Stimulated activated CD8-positive, alpha-beta memory T cell treated with anti-CD3 and anti-CD28 coated beads, Interleukin-7, amount 100 ng/mL, for 48 hours (primary cell): Measurements from ENCODE around the gene PSMC3.

Source experiments
- DNase-seq, 2 donors: peaks; one replicate each; pipeline ENCODE4 v3.0.0-alpha.2; 2020; ENCODE audit warnings: low read depth in 1 of 2; ENCODE audit errors: extremely low read depth in 1 of 2

The PSMC3 gene

DNA sequence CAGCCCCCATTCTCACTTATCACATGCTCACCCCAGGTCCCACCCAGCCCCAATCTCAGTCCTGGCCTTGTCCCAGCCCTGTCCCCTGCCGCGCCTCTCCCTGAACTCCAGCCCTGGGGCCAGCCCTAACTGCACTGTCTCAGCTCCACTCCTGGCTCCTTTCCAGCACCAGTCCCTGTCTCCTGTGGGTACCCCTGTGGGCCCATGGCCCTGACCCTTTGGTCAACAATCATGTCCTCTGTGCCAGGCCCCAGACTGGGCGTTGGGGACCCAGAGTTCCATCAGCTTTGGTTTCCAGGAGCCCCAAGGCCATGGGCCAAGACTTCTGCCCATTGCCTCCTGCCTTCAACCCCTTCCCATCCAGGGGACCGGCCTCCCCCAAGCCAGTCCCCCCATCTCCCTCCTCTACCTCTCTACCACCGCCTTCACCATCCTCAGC is 48.6 kb downstream of the PSMC3 start:
- DNase-seq: no peak

DNA sequence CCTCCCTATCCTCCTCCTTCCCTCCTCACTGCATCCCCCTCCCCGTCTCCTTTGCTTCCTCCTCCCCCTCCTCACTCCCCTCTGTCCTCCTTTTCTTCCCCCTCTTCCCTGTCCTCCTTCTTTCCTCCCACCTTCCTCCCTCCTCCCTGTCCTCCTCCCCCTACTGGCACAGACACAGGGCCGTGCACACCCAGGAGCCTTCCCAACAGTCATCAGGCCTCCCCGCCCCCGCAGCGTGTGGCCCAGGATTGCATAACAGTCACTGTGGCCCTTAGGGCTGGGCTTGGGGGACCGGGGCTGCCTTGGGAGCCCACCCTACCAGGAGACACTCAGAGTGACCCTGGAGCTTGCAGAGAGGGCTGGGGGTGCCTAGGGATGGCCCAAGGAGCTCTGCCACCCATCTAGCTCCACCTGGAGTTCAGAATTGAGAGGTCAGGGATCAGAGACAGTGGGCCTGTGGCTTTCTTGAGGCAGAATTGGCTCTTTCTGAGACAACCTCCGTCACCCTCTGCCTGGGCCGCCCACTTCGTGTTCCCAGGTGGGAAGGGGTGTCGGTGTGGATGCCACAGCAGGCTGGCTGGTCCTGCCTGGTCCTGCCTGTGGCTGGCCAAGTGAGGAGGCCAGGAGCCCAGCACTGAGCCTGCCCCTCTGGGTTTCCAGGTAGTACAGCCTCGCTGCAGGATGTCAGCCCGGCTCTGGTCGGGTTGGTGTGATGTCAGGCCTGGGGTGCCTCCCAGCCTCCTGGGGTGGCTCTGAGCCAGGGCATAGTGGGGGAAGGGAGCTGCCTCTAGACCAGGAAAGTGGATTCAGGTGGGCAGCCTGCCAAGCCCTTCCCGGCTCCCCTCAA is 49.5 kb downstream of the PSMC3 start:
- no peak for DNase-seq

DNA sequence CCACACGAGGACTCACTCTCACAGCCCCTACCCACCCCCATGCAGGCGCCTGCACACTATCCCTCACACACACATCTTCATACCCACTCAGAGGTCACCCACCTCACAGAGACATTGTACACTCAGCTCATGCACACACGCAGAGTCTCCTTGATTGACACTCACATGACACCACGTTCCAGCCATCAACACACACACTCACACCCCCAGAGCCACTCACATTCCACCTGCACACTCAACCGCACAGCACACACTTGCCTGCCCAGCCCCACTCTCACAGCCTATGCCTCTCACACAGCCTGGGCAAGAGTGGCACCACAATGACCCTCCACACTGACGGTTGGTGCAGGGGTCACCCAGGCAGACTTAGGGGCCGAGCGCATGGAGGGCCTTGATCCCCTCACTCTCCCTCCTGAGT is 50.1 kb downstream of the PSMC3 start:
- DNase-seq: no peak

- no peak for DNase-seq
These were observed 50.6 kb downstream of the PSMC3 start for GRCh38 chr11:47375546-47376085.

- DNase-seq: no peak
These were observed 51.2 kb downstream of the PSMC3 start for GRCh38 chr11:47375020-47375419.

DNA sequence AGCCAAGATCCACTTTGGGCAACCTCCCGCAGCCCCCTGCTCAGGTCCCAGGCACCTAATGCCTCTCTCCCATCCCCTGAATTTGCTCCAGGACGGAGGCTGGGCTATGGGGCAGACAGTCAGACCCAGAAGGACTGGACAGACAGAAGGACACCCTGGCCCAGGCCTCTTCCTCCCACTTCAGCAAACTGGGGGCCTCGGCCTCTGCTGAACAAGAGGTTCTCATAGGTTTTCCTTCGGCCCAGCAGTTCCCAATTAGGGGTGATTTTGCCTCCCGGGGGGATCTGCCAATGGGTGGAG is 51.6 kb downstream of the PSMC3 start:
- no peak for DNase-seq

DNA sequence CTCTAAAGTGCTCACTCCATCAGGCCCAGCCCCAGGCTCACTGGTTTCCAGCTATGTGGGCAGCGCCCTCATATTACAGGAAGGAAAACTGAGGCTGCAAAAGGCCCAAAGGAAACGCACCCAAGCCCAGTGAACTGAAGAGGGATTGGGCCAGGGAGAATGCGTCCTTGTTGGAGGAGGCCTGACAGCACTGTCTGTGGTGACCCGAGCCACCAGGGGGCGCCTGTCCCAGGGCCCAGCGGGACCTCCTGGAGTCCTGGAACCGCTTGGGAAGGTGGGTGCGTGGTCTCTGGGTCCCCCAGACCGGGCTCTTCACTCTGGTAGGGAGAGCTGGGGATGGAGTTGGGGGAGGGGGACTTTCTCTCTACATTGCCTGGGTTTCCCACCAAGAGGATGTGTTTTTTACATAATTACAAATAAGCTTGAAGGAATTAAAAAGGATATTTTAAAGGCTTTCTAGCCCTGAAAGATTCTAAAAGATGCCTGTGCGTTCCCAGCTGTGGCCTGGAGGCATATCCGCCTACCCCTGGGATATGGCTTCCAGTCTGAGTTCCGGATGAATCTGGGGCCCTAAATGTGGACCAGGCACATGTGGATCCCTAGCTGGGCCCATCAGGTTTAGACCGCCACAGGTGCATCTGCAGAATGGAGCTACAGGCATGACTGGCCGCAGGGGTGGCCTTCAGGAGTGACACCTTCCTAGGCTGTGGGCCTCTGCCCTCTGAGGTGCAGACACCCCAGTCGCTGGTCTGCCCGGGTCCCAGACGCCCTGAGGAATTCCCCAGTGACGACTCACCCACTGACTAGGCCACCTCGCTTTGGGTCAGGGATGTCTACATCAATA is 52.1 kb downstream of the PSMC3 start:
- peak; percentile 63 to 74 for DNase-seq

- DNase-seq: no peak
These were observed 53.8 kb downstream of the PSMC3 start for GRCh38 chr11:47372422-47372821.

DNA sequence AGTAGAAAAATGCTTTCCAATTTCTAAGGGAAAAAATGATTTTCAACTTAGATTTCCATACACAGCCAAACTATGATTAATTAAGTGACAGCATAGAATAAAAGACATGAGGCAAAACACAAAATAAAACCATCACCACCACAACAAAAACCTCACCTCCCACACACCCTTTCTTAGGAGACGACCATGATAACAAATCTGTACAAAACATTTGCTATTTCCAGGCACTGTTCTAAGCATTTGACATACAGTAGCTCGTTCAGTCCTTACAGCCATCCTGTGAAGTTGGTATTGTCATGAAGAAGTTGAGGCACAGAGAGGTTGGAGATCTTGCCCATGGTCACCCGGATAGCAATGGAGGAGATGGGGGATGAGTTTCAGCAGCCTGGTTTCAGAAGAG is 56.6 kb downstream of the PSMC3 start:
- DNase-seq: no peak
